Mesenchymal stem cell (in vitro differentiated cells and primary cell): ENCODE results near the gene PCED1B.

Experiments
- DNase-seq: peaks from one replicate; pipeline ENCODE4 v3.0.0-alpha.2; 2013
- H2AFZ ChIP-seq: one replicate; pipeline ENCODE4 v1.6.1; 2013; ENCODE audit warnings: low read depth, mild to moderate bottlenecking, control low read depth, inconsistent platforms, low read length, moderate library complexity
- H2AK5ac ChIP-seq: 2 replicates; pipeline ENCODE4 v1.6.1; 2013; ENCODE audit warnings: low read length, moderate library complexity, mild to moderate bottlenecking, inconsistent platforms; ENCODE audit not compliant: severe bottlenecking
- H2BK120ac ChIP-seq: one replicate; pipeline ENCODE4 v1.6.1; 2013; ENCODE audit warnings: low read depth, mild to moderate bottlenecking, inconsistent platforms, low read length, moderate library complexity
- H2BK12ac ChIP-seq, 2 experiments: one replicate each; pipeline ENCODE4 v1.6.1; 2013; ENCODE audit warnings: inconsistent platforms in 2 of 2, low read length in 2 of 2, mild to moderate bottlenecking in 2 of 2, moderate library complexity in 2 of 2, control low read depth in 1 of 2
- H2BK15ac ChIP-seq: one replicate; pipeline ENCODE4 v1.6.1; 2013; ENCODE audit warnings: mild to moderate bottlenecking, low read depth, inconsistent platforms; ENCODE audit not compliant: poor library complexity, severe bottlenecking
- H2BK5ac ChIP-seq: 2 replicates; pipeline ENCODE4 v1.6.1; 2013; ENCODE audit warnings: low read depth, mild to moderate bottlenecking, low read length, control low read depth, inconsistent platforms; ENCODE audit not compliant: poor library complexity, severe bottlenecking
- H3K14ac ChIP-seq, 2 experiments: one replicate each; pipeline ENCODE4 v1.6.1; 2013; ENCODE audit warnings: inconsistent platforms in 2 of 2, low read length in 2 of 2, control low read depth in 1 of 2, mild to moderate bottlenecking in 1 of 2, moderate library complexity in 1 of 2
- H3K18ac ChIP-seq, 2 experiments: one replicate each; pipeline ENCODE4 v1.6.1; 2013; ENCODE audit warnings: inconsistent platforms in 2 of 2, low read length in 2 of 2, control low read depth in 1 of 2, low read depth in 1 of 2, mild to moderate bottlenecking in 1 of 2
- H3K23ac ChIP-seq, 2 experiments: one replicate each; pipeline ENCODE4 v1.6.1; 2013; ENCODE audit warnings: inconsistent platforms in 2 of 2, low read length in 2 of 2, mild to moderate bottlenecking in 2 of 2, moderate library complexity in 2 of 2, control low read depth in 1 of 2
- H3K27ac ChIP-seq: 2 replicates; pipeline ENCODE4 v1.5.1; 2013; ENCODE audit warnings: mild to moderate bottlenecking, moderate library complexity, low read length, control low read depth, inconsistent platforms; ENCODE audit not compliant: poor library complexity, severe bottlenecking
- H3K27me3 ChIP-seq, 2 experiments: 2 replicates each; pipeline versions ENCODE4 v1.6.1 to v1.7.0; 2013; ENCODE audit warnings: low read length in 2 of 2, mild to moderate bottlenecking in 2 of 2, moderate library complexity in 2 of 2, control low read depth in 1 of 2, inconsistent platforms in 1 of 2; ENCODE audit not compliant: control insufficient read depth in 1 of 2, insufficient read depth in 1 of 2
- H3K36me3 ChIP-seq, 2 experiments: 2 replicates each; pipeline versions ENCODE4 v1.6.1 to v1.7.0; 2013; ENCODE audit warnings: low read length in 2 of 2, control low read depth in 1 of 2, inconsistent platforms in 1 of 2, low read depth in 1 of 2, mild to moderate bottlenecking in 1 of 2; ENCODE audit not compliant: insufficient read depth in 2 of 2, control insufficient read depth in 1 of 2
- H3K4ac ChIP-seq, 2 experiments: one replicate each; pipeline ENCODE4 v1.6.1; 2013; ENCODE audit warnings: inconsistent platforms in 2 of 2, low read length in 2 of 2, mild to moderate bottlenecking in 2 of 2, moderate library complexity in 2 of 2, control low read depth in 1 of 2, low read depth in 1 of 2
- H3K4me1 ChIP-seq: 2 replicates; pipeline ENCODE4 v1.6.1; 2013; ENCODE audit warnings: low read depth, low read length, control low read depth; ENCODE audit not compliant: control insufficient read depth, insufficient read depth
- H3K4me2 ChIP-seq: 2 replicates; pipeline ENCODE4 v1.6.1; 2013; ENCODE audit warnings: low read length, mild to moderate bottlenecking, inconsistent platforms; ENCODE audit not compliant: poor library complexity, severe bottlenecking
- H3K4me3 ChIP-seq, 2 experiments: 2 replicates each; pipeline versions ENCODE4 v1.5.1 to v1.7.0; 2013; ENCODE audit warnings: low read length in 2 of 2, mild to moderate bottlenecking in 2 of 2, control low read depth in 1 of 2, low read depth in 1 of 2; ENCODE audit not compliant: insufficient read depth in 1 of 2
- H3K79me1 ChIP-seq: replicated peaks from 2 replicates; pipeline ENCODE4 v1.6.1; 2013; ENCODE audit warnings: mild to moderate bottlenecking, control low read depth, low read length, inconsistent platforms; ENCODE audit not compliant: poor library complexity, severe bottlenecking
- H3K9ac ChIP-seq: 2 replicates; pipeline ENCODE4 v1.7.0; 2013; ENCODE audit warnings: mild to moderate bottlenecking, low read length, moderate library complexity
- H3K9me3 ChIP-seq: 2 replicates; pipeline ENCODE4 v1.7.0; 2013; ENCODE audit warnings: mild to moderate bottlenecking, low read length; ENCODE audit not compliant: control insufficient read depth
- H4K8ac ChIP-seq: one replicate; pipeline ENCODE4 v1.6.1; 2013; ENCODE audit warnings: inconsistent platforms, mild to moderate bottlenecking, low read length, moderate library complexity
- H4K91ac ChIP-seq: one replicate; pipeline ENCODE4 v1.6.1; 2013; ENCODE audit warnings: mild to moderate bottlenecking, low read length, inconsistent platforms
- WGBS: methylation state at CpG from one replicate; pipeline ENCODE4 v1.1.7; 2013; ENCODE audit warnings: mixed read lengths; 5-methylcytosine and 5-hydroxymethylcytosine counted together

PCED1B gene

DNA sequence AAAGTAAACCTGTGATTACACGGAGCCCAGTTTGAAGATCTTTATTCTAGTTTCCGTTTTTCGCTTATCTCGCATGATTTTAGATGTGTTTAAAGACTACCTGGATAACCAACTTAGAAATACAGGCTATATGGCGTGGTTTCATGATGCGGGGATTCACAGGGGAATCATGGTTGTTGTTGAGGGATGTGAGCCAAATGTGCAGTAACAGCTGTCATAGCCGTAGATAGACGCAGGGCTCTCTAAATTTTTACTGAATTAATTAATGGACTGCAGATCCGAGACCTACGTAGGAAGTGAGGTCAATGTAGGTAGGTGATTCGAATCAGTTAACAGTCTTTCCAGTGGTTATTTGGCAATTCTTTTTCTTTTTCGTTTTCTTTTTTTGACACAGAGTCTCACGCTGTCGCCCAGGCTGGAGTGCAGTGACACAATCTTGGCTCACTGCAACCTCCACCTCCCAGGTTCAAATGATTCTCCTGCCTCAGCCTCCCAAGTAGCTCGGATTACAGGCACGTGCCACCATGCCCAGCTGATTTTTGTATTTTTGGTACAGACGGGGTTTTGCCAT is 145.2 kb downstream of the PCED1B start:
- peaks cover 2% of the 10 kb centered on the region for H3K4me1 ChIP-seq
- no peak overlapping the region for H4K91ac ChIP-seq
- H2BK12ac ChIP-seq = no peak overlapping the region
- peak overlapping the region in 1 of 2 experiments; percentile 7 for H3K18ac ChIP-seq
- no peak overlapping the region for H2AK5ac ChIP-seq
- WGBS = 86% methylated on average over 17 of the region's 17 CpGs
- no peaks in the 10 kb centered on the region for H3K9me3 ChIP-seq
- no peak overlapping the region for H3K9ac ChIP-seq
- no peak overlapping the region for H2BK120ac ChIP-seq
- H3K4ac ChIP-seq = no peak overlapping the region
- no peak overlapping the region for H3K4me3 ChIP-seq
- no peak overlapping the region for H3K14ac ChIP-seq
- peaks cover 0 to 5% of the 10 kb centered on the region in 2 experiments for H3K36me3 ChIP-seq
- no peak overlapping the region for H2AFZ ChIP-seq
- H3K79me1 ChIP-seq = no peaks in the 10 kb centered on the region
- H4K8ac ChIP-seq = no peak overlapping the region
- H3K27me3 ChIP-seq = no peaks in the 10 kb centered on the region
- no peak overlapping the region for H3K4me2 ChIP-seq
- H2BK15ac ChIP-seq = no peak overlapping the region
- no peak overlapping the region for H3K23ac ChIP-seq
- H2BK5ac ChIP-seq = no peak overlapping the region
- H3K27ac ChIP-seq = no peak overlapping the region
- DNase-seq = no peak

DNA sequence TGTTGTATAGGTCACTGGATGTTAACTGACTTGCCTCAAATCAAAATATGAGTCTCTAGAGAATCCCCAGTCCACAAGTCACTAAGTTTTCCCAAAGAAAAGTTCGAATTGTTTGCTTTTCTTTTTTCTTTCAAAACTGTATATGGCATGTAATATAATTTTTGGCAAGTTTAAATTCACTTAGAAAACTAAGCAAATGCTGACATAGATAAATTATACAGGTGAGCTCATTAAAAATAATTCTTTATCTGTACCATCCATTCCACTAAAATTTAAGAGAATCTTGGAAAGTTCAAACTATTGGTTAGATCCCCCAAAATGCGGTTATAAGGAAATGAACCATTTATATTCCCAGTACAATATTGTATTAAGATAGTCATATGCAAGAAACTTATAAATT is 145.9 kb downstream of the PCED1B start:
- Histone ChIP-seq H4K8ac (no peak overlapping the region), H2AFZ (no peak overlapping the region), H3K18ac (no peak overlapping the region), H3K4me2 (no peak overlapping the region), H3K4me1 (peaks cover 2% of the 10 kb centered on the region), H3K36me3 (peaks cover 0 to 5% of the 10 kb centered on the region in 2 experiments), H3K79me1 (no peaks in the 10 kb centered on the region), H3K9ac (no peak overlapping the region), H3K14ac (no peak overlapping the region), H2BK5ac (no peak overlapping the region), H4K91ac (no peak overlapping the region), H2BK120ac (no peak overlapping the region), H3K4ac (no peak overlapping the region), H3K9me3 (no peaks in the 10 kb centered on the region), H3K27me3 (no peaks in the 10 kb centered on the region), H2BK15ac (no peak overlapping the region), H2BK12ac (no peak overlapping the region), H3K27ac (no peak overlapping the region), H2AK5ac (no peak overlapping the region), H3K23ac (no peak overlapping the region), H3K4me3 (no peak overlapping the region)
- WGBS = no CpG with 5 or more reads among the region's 2 CpGs
- no peak for DNase-seq

DNA sequence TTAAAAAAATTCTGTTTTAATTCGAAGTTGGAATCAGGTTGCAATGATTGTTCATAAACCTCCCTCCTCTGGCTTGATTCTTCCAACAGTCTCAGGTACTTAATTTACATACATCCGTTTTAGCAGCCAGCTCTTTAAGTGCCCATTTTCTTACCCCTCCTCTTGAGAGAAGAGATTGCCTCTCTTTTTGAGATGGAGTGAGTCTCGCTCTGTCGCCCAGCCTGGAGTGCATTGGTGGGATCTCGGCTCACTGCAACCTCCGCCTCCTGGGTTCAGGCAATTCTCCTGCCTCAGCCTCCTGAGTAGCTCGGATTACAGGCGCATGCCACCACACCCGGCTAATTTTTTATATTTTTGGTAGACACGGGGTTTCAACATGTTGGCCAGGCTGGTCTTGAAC is 146.8 kb downstream of the PCED1B start:
- Histone ChIP-seq H3K23ac (no peak overlapping the region), H3K27me3 (no peaks in the 10 kb centered on the region), H3K9me3 (no peaks in the 10 kb centered on the region), H4K91ac (no peak overlapping the region), H3K18ac (no peak overlapping the region), H2AFZ (no peak overlapping the region), H2BK15ac (no peak overlapping the region), H3K27ac (no peak overlapping the region), H3K14ac (no peak overlapping the region), H2BK12ac (no peak overlapping the region), H2BK5ac (no peak overlapping the region), H3K9ac (no peak overlapping the region), H2BK120ac (no peak overlapping the region), H4K8ac (no peak overlapping the region), H3K4ac (no peak overlapping the region), H3K4me1 (peaks cover 2% of the 10 kb centered on the region), H3K79me1 (no peaks in the 10 kb centered on the region), H2AK5ac (no peak overlapping the region), H3K4me3 (no peak overlapping the region), H3K4me2 (no peak overlapping the region), H3K36me3 (peaks cover 0 to 5% of the 10 kb centered on the region in 2 experiments)
- DNase-seq = no peak
- 81% methylated on average over 10 of the region's 10 CpGs for WGBS

DNA sequence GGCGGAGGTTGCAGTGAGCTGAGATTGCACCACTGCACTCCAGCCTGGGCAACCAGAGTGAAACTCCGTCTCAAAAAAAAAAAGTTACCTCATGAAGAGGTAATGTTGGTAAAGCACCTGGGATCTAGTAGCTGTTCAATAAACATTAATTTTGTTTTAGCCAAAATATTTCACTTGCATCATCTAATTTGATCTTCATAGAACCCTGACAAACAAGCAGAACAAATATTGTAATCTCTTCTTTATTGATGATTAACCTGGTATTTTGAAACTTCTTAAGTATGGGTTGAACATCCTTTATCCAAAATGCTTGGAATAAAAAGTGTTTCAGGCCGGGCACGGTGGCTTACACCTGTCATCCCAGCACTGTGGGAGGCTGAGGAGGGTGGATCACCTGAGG is 149.4 kb downstream of the PCED1B start:
- H3K79me1 ChIP-seq = no peaks in the 10 kb centered on the region
- H2AK5ac ChIP-seq = no peak overlapping the region
- peaks cover 0 to 5% of the 10 kb centered on the region in 2 experiments for H3K36me3 ChIP-seq
- H2AFZ ChIP-seq = no peak overlapping the region
- H3K18ac ChIP-seq = no peak overlapping the region
- H3K9ac ChIP-seq = no peak overlapping the region
- H3K27me3 ChIP-seq = no peaks in the 10 kb centered on the region
- WGBS = 100% methylated on average over 3 of the region's 4 CpGs
- H3K27ac ChIP-seq = no peak overlapping the region
- no peak overlapping the region for H2BK15ac ChIP-seq
- H2BK5ac ChIP-seq = no peak overlapping the region
- H3K4me1 ChIP-seq = peaks cover 1% of the 10 kb centered on the region
- no peak overlapping the region for H2BK120ac ChIP-seq
- no peak overlapping the region for H3K4ac ChIP-seq
- H3K14ac ChIP-seq = no peak overlapping the region
- no peak overlapping the region for H3K4me2 ChIP-seq
- no peak overlapping the region for H3K23ac ChIP-seq
- DNase-seq = no peak
- no peak overlapping the region for H2BK12ac ChIP-seq
- no peak overlapping the region for H3K4me3 ChIP-seq
- H4K8ac ChIP-seq = no peak overlapping the region
- no peak overlapping the region for H4K91ac ChIP-seq
- H3K9me3 ChIP-seq = no peaks in the 10 kb centered on the region
